ENCODE results near the gene TLCD4.

DNA sequence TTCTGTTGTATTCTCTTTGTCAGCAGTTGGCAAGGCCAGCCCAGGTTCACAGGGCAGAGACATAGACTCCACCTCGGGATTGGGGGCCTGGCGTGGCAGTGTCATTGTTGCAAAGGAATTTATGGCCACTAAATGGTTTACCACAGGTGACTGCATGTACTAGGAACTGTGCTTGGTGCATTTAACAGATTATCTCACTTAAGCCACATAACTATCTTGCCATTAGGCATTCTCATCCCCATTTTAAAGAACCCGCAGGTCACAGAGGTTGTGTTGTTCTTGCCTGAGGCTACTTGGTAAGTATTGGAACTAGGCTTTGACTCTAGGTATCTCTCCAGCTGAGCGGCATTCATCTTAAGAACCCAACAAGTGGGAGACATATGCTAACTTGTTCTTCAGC lies 9.7 kb downstream of the TLCD4 start:
- TF ChIP-seq, protein P1, sequence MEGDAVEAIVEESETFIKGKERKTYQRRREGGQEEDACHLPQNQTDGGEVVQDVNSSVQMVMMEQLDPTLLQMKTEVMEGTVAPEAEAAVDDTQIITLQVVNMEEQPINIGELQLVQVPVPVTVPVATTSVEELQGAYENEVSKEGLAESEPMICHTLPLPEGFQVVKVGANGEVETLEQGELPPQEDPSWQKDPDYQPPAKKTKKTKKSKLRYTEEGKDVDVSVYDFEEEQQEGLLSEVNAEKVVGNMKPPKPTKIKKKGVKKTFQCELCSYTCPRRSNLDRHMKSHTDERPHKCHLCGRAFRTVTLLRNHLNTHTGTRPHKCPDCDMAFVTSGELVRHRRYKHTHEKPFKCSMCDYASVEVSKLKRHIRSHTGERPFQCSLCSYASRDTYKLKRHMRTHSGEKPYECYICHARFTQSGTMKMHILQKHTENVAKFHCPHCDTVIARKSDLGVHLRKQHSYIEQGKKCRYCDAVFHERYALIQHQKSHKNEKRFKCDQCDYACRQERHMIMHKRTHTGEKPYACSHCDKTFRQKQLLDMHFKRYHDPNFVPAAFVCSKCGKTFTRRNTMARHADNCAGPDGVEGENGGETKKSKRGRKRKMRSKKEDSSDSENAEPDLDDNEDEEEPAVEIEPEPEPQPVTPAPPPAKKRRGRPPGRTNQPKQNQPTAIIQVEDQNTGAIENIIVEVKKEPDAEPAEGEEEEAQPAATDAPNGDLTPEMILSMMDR (IDR thresholded peaks at IDR 0.05), result no peak
- TF ChIP-seq POLR2A (IDR thresholded peaks at IDR 0.05), result no peak

All from esophagus squamous epithelium (tissue), 4 donors.